Mesenchymal stem cell (in vitro differentiated cells and primary cell): ENCODE measurements around the gene SORBS2.

ENCODE experiments used
- DNase-seq: peaks from one replicate; pipeline ENCODE4 v3.0.0-alpha.2; 2013
- H2AFZ ChIP-seq: one replicate; pipeline ENCODE4 v1.6.1; 2013; ENCODE audit warnings: low read depth, mild to moderate bottlenecking, control low read depth, inconsistent platforms, low read length, moderate library complexity
- H2AK5ac ChIP-seq: 2 replicates; pipeline ENCODE4 v1.6.1; 2013; ENCODE audit warnings: low read length, moderate library complexity, mild to moderate bottlenecking, inconsistent platforms; ENCODE audit not compliant: severe bottlenecking
- H2BK120ac ChIP-seq: one replicate; pipeline ENCODE4 v1.6.1; 2013; ENCODE audit warnings: low read depth, mild to moderate bottlenecking, inconsistent platforms, low read length, moderate library complexity
- H2BK12ac ChIP-seq, 2 experiments: one replicate each; pipeline ENCODE4 v1.6.1; 2013; ENCODE audit warnings: inconsistent platforms in 2 of 2, low read length in 2 of 2, mild to moderate bottlenecking in 2 of 2, moderate library complexity in 2 of 2, control low read depth in 1 of 2
- H2BK15ac ChIP-seq: one replicate; pipeline ENCODE4 v1.6.1; 2013; ENCODE audit warnings: mild to moderate bottlenecking, low read depth, inconsistent platforms; ENCODE audit not compliant: poor library complexity, severe bottlenecking
- H2BK5ac ChIP-seq: 2 replicates; pipeline ENCODE4 v1.6.1; 2013; ENCODE audit warnings: low read depth, mild to moderate bottlenecking, low read length, control low read depth, inconsistent platforms; ENCODE audit not compliant: poor library complexity, severe bottlenecking
- H3K14ac ChIP-seq, 2 experiments: one replicate each; pipeline ENCODE4 v1.6.1; 2013; ENCODE audit warnings: inconsistent platforms in 2 of 2, low read length in 2 of 2, control low read depth in 1 of 2, mild to moderate bottlenecking in 1 of 2, moderate library complexity in 1 of 2
- H3K18ac ChIP-seq, 2 experiments: one replicate each; pipeline ENCODE4 v1.6.1; 2013; ENCODE audit warnings: inconsistent platforms in 2 of 2, low read length in 2 of 2, control low read depth in 1 of 2, low read depth in 1 of 2, mild to moderate bottlenecking in 1 of 2
- H3K23ac ChIP-seq, 2 experiments: one replicate each; pipeline ENCODE4 v1.6.1; 2013; ENCODE audit warnings: inconsistent platforms in 2 of 2, low read length in 2 of 2, mild to moderate bottlenecking in 2 of 2, moderate library complexity in 2 of 2, control low read depth in 1 of 2
- H3K27ac ChIP-seq: 2 replicates; pipeline ENCODE4 v1.5.1; 2013; ENCODE audit warnings: mild to moderate bottlenecking, moderate library complexity, low read length, control low read depth, inconsistent platforms; ENCODE audit not compliant: poor library complexity, severe bottlenecking
- H3K27me3 ChIP-seq, 2 experiments: 2 replicates each; pipeline versions ENCODE4 v1.6.1 to v1.7.0; 2013; ENCODE audit warnings: low read length in 2 of 2, mild to moderate bottlenecking in 2 of 2, moderate library complexity in 2 of 2, control low read depth in 1 of 2, inconsistent platforms in 1 of 2; ENCODE audit not compliant: control insufficient read depth in 1 of 2, insufficient read depth in 1 of 2
- H3K36me3 ChIP-seq, 2 experiments: 2 replicates each; pipeline versions ENCODE4 v1.6.1 to v1.7.0; 2013; ENCODE audit warnings: low read length in 2 of 2, control low read depth in 1 of 2, inconsistent platforms in 1 of 2, low read depth in 1 of 2, mild to moderate bottlenecking in 1 of 2; ENCODE audit not compliant: insufficient read depth in 2 of 2, control insufficient read depth in 1 of 2
- H3K4ac ChIP-seq, 2 experiments: one replicate each; pipeline ENCODE4 v1.6.1; 2013; ENCODE audit warnings: inconsistent platforms in 2 of 2, low read length in 2 of 2, mild to moderate bottlenecking in 2 of 2, moderate library complexity in 2 of 2, control low read depth in 1 of 2, low read depth in 1 of 2
- H3K4me1 ChIP-seq: 2 replicates; pipeline ENCODE4 v1.6.1; 2013; ENCODE audit warnings: low read depth, low read length, control low read depth; ENCODE audit not compliant: control insufficient read depth, insufficient read depth
- H3K4me2 ChIP-seq: 2 replicates; pipeline ENCODE4 v1.6.1; 2013; ENCODE audit warnings: low read length, mild to moderate bottlenecking, inconsistent platforms; ENCODE audit not compliant: poor library complexity, severe bottlenecking
- H3K4me3 ChIP-seq, 2 experiments: 2 replicates each; pipeline versions ENCODE4 v1.5.1 to v1.7.0; 2013; ENCODE audit warnings: low read length in 2 of 2, mild to moderate bottlenecking in 2 of 2, control low read depth in 1 of 2, low read depth in 1 of 2; ENCODE audit not compliant: insufficient read depth in 1 of 2
- H3K79me1 ChIP-seq: replicated peaks from 2 replicates; pipeline ENCODE4 v1.6.1; 2013; ENCODE audit warnings: mild to moderate bottlenecking, control low read depth, low read length, inconsistent platforms; ENCODE audit not compliant: poor library complexity, severe bottlenecking
- H3K9ac ChIP-seq: 2 replicates; pipeline ENCODE4 v1.7.0; 2013; ENCODE audit warnings: mild to moderate bottlenecking, low read length, moderate library complexity
- H3K9me3 ChIP-seq: 2 replicates; pipeline ENCODE4 v1.7.0; 2013; ENCODE audit warnings: mild to moderate bottlenecking, low read length; ENCODE audit not compliant: control insufficient read depth
- H4K8ac ChIP-seq: one replicate; pipeline ENCODE4 v1.6.1; 2013; ENCODE audit warnings: inconsistent platforms, mild to moderate bottlenecking, low read length, moderate library complexity
- H4K91ac ChIP-seq: one replicate; pipeline ENCODE4 v1.6.1; 2013; ENCODE audit warnings: mild to moderate bottlenecking, low read length, inconsistent platforms
- WGBS: methylation state at CpG from one replicate; pipeline ENCODE4 v1.1.7; 2013; ENCODE audit warnings: mixed read lengths; 5-methylcytosine and 5-hydroxymethylcytosine counted together

The SORBS2 gene

GRCh38 chr4:185576314-185576961, 235.6 kb downstream of the SORBS2 start:
- Histone ChIP-seq H3K4ac (no peak overlapping the region), H3K9me3 (no peaks in the 10 kb centered on the region), H3K4me1 (peaks cover 6% of the 10 kb centered on the region), H2BK5ac (no peak overlapping the region), H3K36me3 (no peaks in the 10 kb centered on the region), H3K18ac (peak overlapping the region; percentile 19 to 65), H2AK5ac (no peak overlapping the region), H3K27ac (no peak overlapping the region), H4K91ac (peak overlapping the region; percentile 34), H3K23ac (no peak overlapping the region), H2BK120ac (no peak overlapping the region), H3K79me1 (no peaks in the 10 kb centered on the region), H3K27me3 (no peaks in the 10 kb centered on the region), H3K4me2 (no peak overlapping the region), H4K8ac (no peak overlapping the region), H2BK15ac (no peak overlapping the region), H3K14ac (no peak overlapping the region), H3K9ac (no peak overlapping the region), H2BK12ac (peak overlapping the region in 1 of 2 experiments; percentile 55), H3K4me3 (no peak overlapping the region), H2AFZ (no peak overlapping the region)
- DNase-seq = no peak
- WGBS = 86% methylated on average over 7 of the region's 9 CpGs

- H3K18ac ChIP-seq = peak overlapping the region; percentile 69 to 89
- no peaks in the 10 kb centered on the region for H3K79me1 ChIP-seq
- peak overlapping the region; percentile 53 for H3K9ac ChIP-seq
- H3K27me3 ChIP-seq = no peaks in the 10 kb centered on the region
- H3K4me2 ChIP-seq = no peak overlapping the region
- H4K8ac ChIP-seq = peak overlapping the region; percentile 92
- H2BK5ac ChIP-seq = no peak overlapping the region
- peaks cover 6% of the 10 kb centered on the region for H3K4me1 ChIP-seq
- peak overlapping the region; percentile 87 for H2BK120ac ChIP-seq
- H3K23ac ChIP-seq = no peak overlapping the region
- no peaks in the 10 kb centered on the region for H3K9me3 ChIP-seq
- H3K36me3 ChIP-seq = no peaks in the 10 kb centered on the region
- peak overlapping the region; percentile 24 to 44 for H2BK12ac ChIP-seq
- H4K91ac ChIP-seq = peak overlapping the region; percentile 94
- H2BK15ac ChIP-seq = peak overlapping the region; percentile 68
- H3K27ac ChIP-seq = peak overlapping the region; percentile 44
- DNase-seq = peak; percentile 93
- whole genome bisulfite sequencing = 32% methylated on average over 9 of the region's 10 CpGs
- no peak overlapping the region for H2AFZ ChIP-seq
- H2AK5ac ChIP-seq = no peak overlapping the region
- H3K14ac ChIP-seq = peak overlapping the region in 1 of 2 experiments; percentile 88
- peak overlapping the region; percentile 14 to 98 for H3K4ac ChIP-seq
- no peak overlapping the region for H3K4me3 ChIP-seq
These were observed 238.3 kb downstream of the SORBS2 start for GRCh38 chr4:185573651-185574199.

- H3K79me1 ChIP-seq = no peaks in the 10 kb centered on the region
- no peak overlapping the region for H3K9ac ChIP-seq
- H2AK5ac ChIP-seq = no peak overlapping the region
- H4K91ac ChIP-seq = no peak overlapping the region
- DNase-seq = no peak
- no peaks in the 10 kb centered on the region for H3K9me3 ChIP-seq
- no peak overlapping the region for H3K4me2 ChIP-seq
- H3K4me1 ChIP-seq = peaks cover 9% of the 10 kb centered on the region
- no peak overlapping the region for H3K4ac ChIP-seq
- H3K36me3 ChIP-seq = no peaks in the 10 kb centered on the region
- H4K8ac ChIP-seq = no peak overlapping the region
- H2AFZ ChIP-seq = no peak overlapping the region
- no peak overlapping the region for H2BK5ac ChIP-seq
- peak overlapping the region; percentile 1 to 85 for H2BK12ac ChIP-seq
- H3K27me3 ChIP-seq = no peaks in the 10 kb centered on the region
- H3K4me3 ChIP-seq = no peak overlapping the region
- WGBS = 97% methylated on average over 2 of the region's 3 CpGs
- H3K23ac ChIP-seq = no peak overlapping the region
- no peak overlapping the region for H3K27ac ChIP-seq
- H3K18ac ChIP-seq = no peak overlapping the region
- H2BK120ac ChIP-seq = peak overlapping the region; percentile 23
- no peak overlapping the region for H3K14ac ChIP-seq
- H2BK15ac ChIP-seq = no peak overlapping the region
These were observed 241.3 kb downstream of the SORBS2 start for GRCh38 chr4:185570727-185571126.

DNA sequence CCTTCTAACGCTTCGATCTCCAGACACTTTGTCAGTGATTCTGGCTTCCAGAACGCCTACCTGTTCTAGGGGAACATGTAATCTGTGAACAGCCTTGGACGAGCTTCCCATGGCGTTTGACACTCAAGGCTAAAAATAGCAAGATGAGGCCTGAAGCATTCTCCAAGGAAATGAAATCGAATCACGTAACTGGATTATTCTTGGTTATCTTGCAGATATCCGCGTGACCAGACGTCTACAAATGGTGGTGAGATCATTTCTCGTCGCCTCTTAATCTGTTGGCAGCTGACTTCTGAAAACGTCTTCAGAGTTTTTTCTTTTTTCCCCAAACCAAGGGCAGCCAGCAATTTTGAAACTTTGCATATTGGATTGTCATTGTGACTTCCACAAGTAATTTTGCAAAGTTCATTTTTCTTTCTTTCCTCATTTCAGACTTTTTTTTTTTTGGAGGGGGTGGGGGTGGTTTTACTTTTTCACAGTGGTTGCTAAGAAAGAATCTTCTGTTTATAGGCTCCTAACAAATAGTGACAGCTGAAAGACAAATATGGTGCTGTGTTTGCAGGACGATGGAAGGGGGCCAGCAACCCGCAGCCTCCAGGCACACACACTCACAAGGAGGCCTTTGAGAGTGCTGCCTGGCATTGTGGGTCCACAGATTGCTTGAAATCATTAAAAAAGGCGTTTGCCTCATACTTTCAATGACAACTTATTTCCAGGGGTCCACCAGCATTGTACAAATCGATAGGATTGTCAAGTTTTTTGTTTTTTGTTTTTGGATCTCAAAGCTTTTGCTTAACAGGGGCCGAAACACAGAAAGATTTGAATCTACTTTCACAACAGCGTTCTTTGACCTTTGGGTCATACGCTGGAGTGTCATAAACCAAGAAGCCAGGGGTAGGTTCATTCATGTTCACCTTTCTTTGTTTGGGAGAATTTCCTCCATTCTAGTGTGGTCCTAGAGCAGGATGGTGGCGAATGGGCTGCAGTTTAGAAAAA, 244.3 kb downstream of the SORBS2 start:
- Histone ChIP-seq H2BK15ac (no peak overlapping the region), H3K36me3 (no peaks in the 10 kb centered on the region), H3K27me3 (no peaks in the 10 kb centered on the region), H3K4me3 (peak overlapping the region in 1 of 2 experiments; percentile 30), H4K8ac (no peak overlapping the region), H3K4ac (peak overlapping the region in 1 of 2 experiments; percentile 85), H3K9ac (peak overlapping the region; percentile 85), H4K91ac (no peak overlapping the region), H3K79me1 (no peaks in the 10 kb centered on the region), H3K4me1 (peaks cover 3% of the 10 kb centered on the region), H2BK120ac (no peak overlapping the region), H2AK5ac (no peak overlapping the region), H3K9me3 (no peaks in the 10 kb centered on the region), H3K18ac (peak overlapping the region; percentile 70 to 84), H2BK12ac (peak overlapping the region; percentile 41 to 95), H3K27ac (peak overlapping the region; percentile 17), H2AFZ (peak overlapping the region; percentile 68), H3K23ac (no peak overlapping the region), H3K14ac (no peak overlapping the region), H3K4me2 (no peak overlapping the region), H2BK5ac (no peak overlapping the region)
- DNase-seq = peak; percentile 99
- 48% methylated on average over 21 of the region's 21 CpGs for WGBS
